HUES6 (cell line): ENCODE results near the gene RASGRP4.
A peak's percentile ranks its signal among the peaks of the same experiment; 100 is the strongest.

Source experiments
- H3K27ac ChIP-seq: 2 replicates; pipeline ENCODE4 v1.7.0; 2013; ENCODE audit warnings: low read depth, mild to moderate bottlenecking, low read length, inconsistent platforms
- H3K27me3 ChIP-seq: 2 replicates; pipeline ENCODE4 v1.6.1; 2013; ENCODE audit warnings: low read length; ENCODE audit not compliant: control insufficient read depth, insufficient read depth
- H3K36me3 ChIP-seq: 2 replicates; pipeline ENCODE4 v1.6.1; 2013; ENCODE audit warnings: low read length; ENCODE audit not compliant: control insufficient read depth, insufficient read depth
- H3K4me1 ChIP-seq: 2 replicates; pipeline ENCODE4 v1.6.1; 2013; ENCODE audit warnings: low read length; ENCODE audit not compliant: control insufficient read depth, insufficient read depth
- H3K4me3 ChIP-seq: 2 replicates; pipeline ENCODE4 v1.5.1; 2013; ENCODE audit warnings: low read depth, low read length
- H3K9ac ChIP-seq: one replicate; pipeline ENCODE4 v1.6.1; 2013; ENCODE audit warnings: mild to moderate bottlenecking, low read length
- H3K9me3 ChIP-seq: 2 replicates; pipeline ENCODE4 v1.6.1; 2013; ENCODE audit warnings: low read depth, low read length; ENCODE audit not compliant: control insufficient read depth, insufficient read depth

Gene RASGRP4

GRCh38 chr19:38388349-38389100 lies 37.5 kb downstream of the RASGRP4 start, which contains the start of gene SPRED3:
SPRED3 (plus strand) TSS chr19:38388697; CDS start chr19:38390303, 1,606 bp downstream.
- H3K27me3 ChIP-seq, result peaks cover 12% of the 10 kb centered on the region; the same call in 1 of the 2 replicates
- peak within 1 kb of the TSS; percentile 51 for H3K27ac ChIP-seq
- H3K36me3 ChIP-seq, result peaks cover 21% of the 10 kb centered on the region
- H3K9ac ChIP-seq, result peak within 1 kb of the TSS; percentile 81
- H3K4me1 ChIP-seq, result peaks cover 25% of the 10 kb centered on the region
- H3K4me3 ChIP-seq, result peak within 1 kb of the TSS; percentile 97
- H3K9me3 ChIP-seq, result no peaks in the 10 kb centered on the region

- Histone ChIP-seq H3K36me3 (peaks cover 26% of the 10 kb centered on the region), H3K27ac (peak within 1 kb of the TSS; percentile 51), H3K9ac (peak within 1 kb of the TSS; percentile 81), H3K9me3 (no peaks in the 10 kb centered on the region), H3K4me1 (peaks cover 25% of the 10 kb centered on the region), H3K27me3 (peaks cover 12% of the 10 kb centered on the region; the same call in 1 of the 2 replicates), H3K4me3 (peak within 1 kb of the TSS; percentile 97)
Observed at GRCh38 chr19:38387550-38388348, 38.3 kb downstream of the RASGRP4 start, which contains the start of gene GGN. GGN (minus strand) TSS chr19:38388034; CDS start chr19:38387261, 773 bp downstream.

GRCh38 chr19:38386971-38387549 lies 39.0 kb downstream of the RASGRP4 start:
- H3K4me1 ChIP-seq, result peaks cover 23% of the 10 kb centered on the region
- no peak overlapping the region for H3K9ac ChIP-seq

GRCh38 chr19:38386300-38386970 lies 39.6 kb downstream of the RASGRP4 start:
- H3K4me1 ChIP-seq, result peaks cover 17% of the 10 kb centered on the region
- no peak overlapping the region for H3K9ac ChIP-seq
- H3K27ac ChIP-seq, result no peak overlapping the region
- H3K27me3 ChIP-seq, result peaks cover 12% of the 10 kb centered on the region; the same call in 1 of the 2 replicates
- peaks cover 25% of the 10 kb centered on the region for H3K36me3 ChIP-seq
- H3K4me3 ChIP-seq, result peak overlapping the region; percentile 97
- no peaks in the 10 kb centered on the region for H3K9me3 ChIP-seq

More at GRCh38 chr19:38386971-38387549, 39.0 kb downstream of the RASGRP4 start:
- peaks cover 25% of the 10 kb centered on the region for H3K36me3 ChIP-seq
- no peaks in the 10 kb centered on the region for H3K9me3 ChIP-seq
- no peak overlapping the region for H3K27ac ChIP-seq
- H3K4me3 ChIP-seq, result peak overlapping the region; percentile 97
- H3K27me3 ChIP-seq, result peaks cover 12% of the 10 kb centered on the region; the same call in 1 of the 2 replicates

- Histone ChIP-seq H3K4me3 (peak overlapping the region; percentile 97), H3K9ac (no peak overlapping the region), H3K9me3 (no peaks in the 10 kb centered on the region), H3K36me3 (peaks cover 31% of the 10 kb centered on the region), H3K27me3 (peaks cover 12% of the 10 kb centered on the region; the same call in 1 of the 2 replicates), H3K4me1 (peaks cover 15% of the 10 kb centered on the region), H3K27ac (no peak overlapping the region)
Observed at GRCh38 chr19:38385804-38386257, 40.2 kb downstream of the RASGRP4 start.

GRCh38 chr19:38385057-38385803 lies 40.8 kb downstream of the RASGRP4 start:
- H3K36me3 ChIP-seq, result peaks cover 37% of the 10 kb centered on the region
- peaks cover 11% of the 10 kb centered on the region for H3K4me1 ChIP-seq
- H3K4me3 ChIP-seq, result peak overlapping the region; percentile 97; the same call in 1 of the 2 replicates
- H3K27ac ChIP-seq, result no peak overlapping the region
- H3K9ac ChIP-seq, result no peak overlapping the region
- peaks cover 12% of the 10 kb centered on the region; the same call in 1 of the 2 replicates for H3K27me3 ChIP-seq
- H3K9me3 ChIP-seq, result no peaks in the 10 kb centered on the region

- Histone ChIP-seq H3K36me3 (peaks cover 42% of the 10 kb centered on the region), H3K27ac (no peak overlapping the region), H3K4me1 (peaks cover 8% of the 10 kb centered on the region)
Observed at GRCh38 chr19:38384209-38385027, 41.6 kb downstream of the RASGRP4 start.

GRCh38 chr19:38383743-38384142 lies 42.3 kb downstream of the RASGRP4 start:
- Histone ChIP-seq H3K27me3 (peaks cover 12% of the 10 kb centered on the region; the same call in 1 of the 2 replicates), H3K9me3 (no peaks in the 10 kb centered on the region), H3K4me1 (peaks cover 8% of the 10 kb centered on the region), H3K36me3 (peaks cover 49% of the 10 kb centered on the region), H3K9ac (no peak overlapping the region), H3K4me3 (no peak overlapping the region), H3K27ac (no peak overlapping the region)

More at GRCh38 chr19:38384209-38385027, 41.6 kb downstream of the RASGRP4 start:
- peaks cover 12% of the 10 kb centered on the region; the same call in 1 of the 2 replicates for H3K27me3 ChIP-seq
- no peak overlapping the region for H3K9ac ChIP-seq
- H3K4me3 ChIP-seq, result no peak overlapping the region
- H3K9me3 ChIP-seq, result no peaks in the 10 kb centered on the region

- Histone ChIP-seq H3K4me3 (no peak overlapping the region), H3K36me3 (peaks cover 49% of the 10 kb centered on the region), H3K27me3 (peaks cover 12% of the 10 kb centered on the region; the same call in 1 of the 2 replicates), H3K4me1 (peaks cover 8% of the 10 kb centered on the region), H3K27ac (no peak overlapping the region), H3K9ac (no peak overlapping the region), H3K9me3 (no peaks in the 10 kb centered on the region)
Observed at GRCh38 chr19:38383184-38383583, 42.8 kb downstream of the RASGRP4 start.
